ENCODE data around the gene EGR4.

Gene EGR4

GRCh38 chr2:73269686-73270465, 23.5 kb downstream of the EGR4 start:
- peak overlapping the region; percentile 48 for H3K4me3 ChIP-seq (ENCODE audit: low read length)
- H3K27me3 ChIP-seq (ENCODE audit: control insufficient read depth, low read length), result no peaks in the 10 kb centered on the region
- no peak for TF ChIP-seq EZH2phosphoT487 (IDR thresholded peaks at IDR 0.05; ENCODE audit: borderline replicate concordance, low read length)
- TF ChIP-seq, protein P1, sequence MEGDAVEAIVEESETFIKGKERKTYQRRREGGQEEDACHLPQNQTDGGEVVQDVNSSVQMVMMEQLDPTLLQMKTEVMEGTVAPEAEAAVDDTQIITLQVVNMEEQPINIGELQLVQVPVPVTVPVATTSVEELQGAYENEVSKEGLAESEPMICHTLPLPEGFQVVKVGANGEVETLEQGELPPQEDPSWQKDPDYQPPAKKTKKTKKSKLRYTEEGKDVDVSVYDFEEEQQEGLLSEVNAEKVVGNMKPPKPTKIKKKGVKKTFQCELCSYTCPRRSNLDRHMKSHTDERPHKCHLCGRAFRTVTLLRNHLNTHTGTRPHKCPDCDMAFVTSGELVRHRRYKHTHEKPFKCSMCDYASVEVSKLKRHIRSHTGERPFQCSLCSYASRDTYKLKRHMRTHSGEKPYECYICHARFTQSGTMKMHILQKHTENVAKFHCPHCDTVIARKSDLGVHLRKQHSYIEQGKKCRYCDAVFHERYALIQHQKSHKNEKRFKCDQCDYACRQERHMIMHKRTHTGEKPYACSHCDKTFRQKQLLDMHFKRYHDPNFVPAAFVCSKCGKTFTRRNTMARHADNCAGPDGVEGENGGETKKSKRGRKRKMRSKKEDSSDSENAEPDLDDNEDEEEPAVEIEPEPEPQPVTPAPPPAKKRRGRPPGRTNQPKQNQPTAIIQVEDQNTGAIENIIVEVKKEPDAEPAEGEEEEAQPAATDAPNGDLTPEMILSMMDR (IDR thresholded peaks at IDR 0.05; ENCODE audit: low read depth, low read length, poor library complexity, severe bottlenecking), result no peak
- peaks cover 5% of the 10 kb centered on the region for H3K4me1 ChIP-seq (ENCODE audit: control insufficient read depth, low read length)
- peaks cover 10% of the 10 kb centered on the region for H4K20me1 ChIP-seq (ENCODE audit: control insufficient read depth, insufficient read depth, low read depth, low read length)
- no peak overlapping the region for H3K27ac ChIP-seq (ENCODE audit: low read depth, low read length)
- H3K9me3 ChIP-seq (ENCODE audit: control insufficient read depth, insufficient read depth, low read length), result no peaks in the 10 kb centered on the region
- peaks cover 84% of the 10 kb centered on the region for H3K79me2 ChIP-seq (ENCODE audit: control insufficient read depth, low read length)
- H3K9me2 ChIP-seq (replicated peaks; ENCODE audit: control insufficient read depth, low read length), result no peaks in the 10 kb centered on the region
- H3K36me3 ChIP-seq (ENCODE audit: control insufficient read depth, low read length), result peaks cover 79% of the 10 kb centered on the region
- no peaks in the 10 kb centered on the region; the same call in 1 of the 2 replicates for H3F3A ChIP-seq (ENCODE audit: control insufficient read depth, insufficient read depth)
- peak overlapping the region; percentile 44 for H3K4me2 ChIP-seq (ENCODE audit: low read length)

GRCh38 chr2:73268830-73269685, 24.3 kb downstream of the EGR4 start:
- Histone ChIP-seq H3K36me3 (ENCODE audit: control insufficient read depth, low read length) (peaks cover 81% of the 10 kb centered on the region), H3K9me3 (ENCODE audit: control insufficient read depth, insufficient read depth, low read length) (no peaks in the 10 kb centered on the region), H3K27ac (ENCODE audit: low read depth, low read length) (no peak overlapping the region), H3K79me2 (ENCODE audit: control insufficient read depth, low read length) (peaks cover 76% of the 10 kb centered on the region), H3F3A (ENCODE audit: control insufficient read depth, insufficient read depth) (no peaks in the 10 kb centered on the region; the same call in 1 of the 2 replicates), H3K27me3 (ENCODE audit: control insufficient read depth, low read length) (no peaks in the 10 kb centered on the region), H4K20me1 (ENCODE audit: control insufficient read depth, insufficient read depth, low read depth, low read length) (peaks cover 10% of the 10 kb centered on the region), H3K9me2 (replicated peaks; ENCODE audit: control insufficient read depth, low read length) (no peaks in the 10 kb centered on the region), H3K4me1 (ENCODE audit: control insufficient read depth, low read length) (peaks cover 5% of the 10 kb centered on the region), H3K4me2 (ENCODE audit: low read length) (peak overlapping the region; percentile 44), H3K4me3 (ENCODE audit: low read length) (peak overlapping the region; percentile 48; the same call in 1 of the 2 replicates)
- no peak for TF ChIP-seq EZH2phosphoT487 (IDR thresholded peaks at IDR 0.05; ENCODE audit: borderline replicate concordance, low read length)
- TF ChIP-seq, protein P1 (IDR thresholded peaks at IDR 0.05; ENCODE audit: low read depth, low read length, poor library complexity, severe bottlenecking), result no peak

DNA sequence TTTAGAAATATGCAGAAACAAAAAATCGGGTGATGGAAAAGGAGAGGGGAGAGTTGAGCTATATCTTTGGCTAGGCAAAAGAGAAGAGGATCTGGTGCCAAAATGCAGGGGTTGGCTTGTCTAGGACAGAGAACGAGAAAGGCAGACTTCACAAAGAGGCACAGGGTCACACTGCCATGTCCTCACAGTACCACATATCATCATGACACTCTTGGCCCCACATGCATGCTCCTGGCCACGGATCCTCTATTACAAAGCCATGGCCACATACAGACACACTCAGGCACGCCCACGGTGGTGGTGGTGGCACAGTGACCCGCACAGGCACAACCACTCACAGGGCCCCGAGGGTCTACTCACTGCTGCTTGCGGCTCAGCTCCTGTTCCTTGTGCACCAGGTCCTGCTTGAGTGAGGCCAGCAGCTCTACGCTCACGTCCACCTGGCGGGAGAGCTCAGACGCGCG, 24.9 kb downstream of the EGR4 start:
- H3K27ac ChIP-seq (ENCODE audit: low read depth, low read length), result no peak overlapping the region

More for the DNA sequence above, 24.9 kb downstream of the EGR4 start:
- Histone ChIP-seq H3K9me3 (ENCODE audit: control insufficient read depth, insufficient read depth, low read length) (no peaks in the 10 kb centered on the region), H3K9me2 (replicated peaks; ENCODE audit: control insufficient read depth, low read length) (no peaks in the 10 kb centered on the region), H3K27me3 (ENCODE audit: control insufficient read depth, low read length) (no peaks in the 10 kb centered on the region), H3F3A (ENCODE audit: control insufficient read depth, insufficient read depth) (no peaks in the 10 kb centered on the region; the same call in 1 of the 2 replicates), H3K36me3 (ENCODE audit: control insufficient read depth, low read length) (peaks cover 79% of the 10 kb centered on the region), H3K4me2 (ENCODE audit: low read length) (no peak overlapping the region), H3K79me2 (ENCODE audit: control insufficient read depth, low read length) (peaks cover 69% of the 10 kb centered on the region), H3K4me1 (ENCODE audit: control insufficient read depth, low read length) (peaks cover 5% of the 10 kb centered on the region), H3K4me3 (ENCODE audit: low read length) (no peak overlapping the region), H4K20me1 (ENCODE audit: control insufficient read depth, insufficient read depth, low read depth, low read length) (peaks cover 10% of the 10 kb centered on the region)
- TF ChIP-seq EZH2phosphoT487 (IDR thresholded peaks at IDR 0.05; ENCODE audit: borderline replicate concordance, low read length), result no peak
- TF ChIP-seq, protein P1 (IDR thresholded peaks at IDR 0.05; ENCODE audit: low read depth, low read length, poor library complexity, severe bottlenecking), result no peak
